Kidney (tissue), 14 donors: ENCODE measurements around the gene RHBDL2. TPM values are rescaled to one million over a fixed set of nuclear protein-coding genes. Genes with fewer than 3 reads are reported as not detected.

Source experiments
- DNase-seq, 5 donors: peaks; one replicate each; pipeline ENCODE4 v3.0.0-alpha.2; 2013 to 2020
- FAIRE-seq: peaks from 2 replicates; lab custom pipeline; 2012; peaks lifted over from hg19 to GRCh38; lab: Jason Lieb, UNC
- H3K27ac ChIP-seq, 2 donors: one replicate each; pipeline ENCODE4 v1.7.0; 2013; ENCODE audit warnings: low read depth in 2 of 2, low read length in 2 of 2, inconsistent platforms in 1 of 2
- H3K27me3 ChIP-seq: one replicate; pipeline ENCODE4 v1.7.1; 2013; ENCODE audit warnings: low read length, inconsistent platforms; ENCODE audit not compliant: control insufficient read depth, insufficient read depth
- H3K36me3 ChIP-seq, 3 donors: one replicate each; pipeline versions ENCODE4 v1.7.0 to v1.7.1; 2013; ENCODE audit warnings: low read length in 3 of 3, control low read depth in 1 of 3, inconsistent platforms in 1 of 3; ENCODE audit not compliant: insufficient read depth in 3 of 3, control insufficient read depth in 2 of 3
- H3K4me1 ChIP-seq, 3 donors: one replicate each; pipeline versions ENCODE4 v1.7.0 to v1.7.1; 2013; ENCODE audit warnings: low read length in 3 of 3, inconsistent platforms in 1 of 3, low read depth in 1 of 3; ENCODE audit not compliant: control insufficient read depth in 2 of 3, insufficient read depth in 2 of 3
- H3K4me3 ChIP-seq, 3 donors: one replicate each; pipeline versions ENCODE4 v1.7.0 to v1.8.1; 2013; ENCODE audit warnings: low read length in 3 of 3, control low read depth in 1 of 3, inconsistent platforms in 1 of 3
- H3K9ac ChIP-seq, 3 donors: one replicate each; pipeline versions ENCODE4 v1.7.0 to v1.7.1; 2013; ENCODE audit warnings: low read length in 3 of 3, control low read depth in 1 of 3, inconsistent platforms in 1 of 3
- H3K9me3 ChIP-seq, 3 donors: one replicate each; pipeline versions ENCODE4 v1.7.0 to v1.7.1; 2013; ENCODE audit warnings: low read length in 3 of 3, control low read depth in 1 of 3, inconsistent platforms in 1 of 3; ENCODE audit not compliant: control insufficient read depth in 2 of 3, insufficient read depth in 1 of 3
- CTCF ChIP-seq: IDR thresholded peaks from 3 replicates; pipeline ENCODE4 v1.5.1; 2012; ENCODE audit warnings: mild to moderate bottlenecking, moderate library complexity, borderline replicate concordance; ENCODE audit not compliant: insufficient read depth; ENCODE audit errors: extremely low read depth
- intact Hi-C: fragments of 100-400 bp; cut with DNase I; formaldehyde crosslinking; loops from one replicate; pipeline ENCODE4 v1.11.1; 2022
- polyA plus RNA-seq: library from polyadenylated mRNA; stranded (reverse); fragments of 350-450 nt; fragmentation: Illumina TruSeq; extraction: RNeasy Lipid Tissue Mini Kit (QIAGEN cat#74804); gene quantifications from one replicate; pipeline ENCODE4 v1.2.3, GENCODE V29; 2014; ENCODE audit warnings: low read depth, low replicate concordance; ENCODE audit not compliant: insufficient read depth
- total RNA-seq: library from RNA; stranded (reverse); fragmentation: NEBNext Ultra II Directional; extraction: Animal tissue kit (Norgen Biotek cat#: 25700); gene quantifications from one replicate; pipeline ENCODE4 v1.2.1, GENCODE V29; 2021
- donor health status: control.
- donor health status: control.
- donor health status: control.
- donor health status: control.
- donor health status: control.
- donor health status: DM: yes; HTN: yes; CAD: no.
- donor health status: Normal renal cell carcinoma (clear cell type).

RHBDL2 gene
- total and polyA plus RNA-seq, 2 donors from 2014 or later, result 0.34 to 2.1 TPM

DNA sequence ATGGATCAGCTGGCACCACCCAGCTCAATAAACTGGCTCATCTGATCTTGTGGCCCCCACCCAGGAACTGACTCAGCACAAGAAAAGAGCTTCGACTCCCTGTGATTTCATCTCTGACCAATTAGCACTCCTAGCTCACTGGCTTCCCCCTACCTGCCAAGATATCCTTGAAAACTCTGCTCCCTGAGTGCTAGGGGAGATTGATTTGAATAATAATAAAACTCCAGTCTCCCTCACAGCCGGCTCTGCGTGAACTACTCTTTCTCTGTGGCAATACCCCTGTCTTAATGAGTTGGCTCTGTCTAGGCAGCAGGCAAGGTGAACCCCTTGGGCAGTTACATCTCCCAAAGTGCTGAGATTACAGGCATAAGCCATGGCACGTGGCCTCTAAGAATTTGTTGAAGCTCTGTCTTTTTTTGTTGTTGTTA is 11.8 kb upstream of the RHBDL2 start:
- Histone ChIP-seq H3K36me3 (no peaks in the 10 kb centered on the region), H3K4me3 (no peak overlapping the region), H3K9ac (no peak overlapping the region), H3K27ac (no peak overlapping the region), H3K4me1 (no peaks in the 10 kb centered on the region), H3K9me3 (no peaks in the 10 kb centered on the region), H3K27me3 (no peaks in the 10 kb centered on the region)
- no peak for DNase-seq
- no peak for TF ChIP-seq CTCF
- no peak for FAIRE-seq
- intact Hi-C loops, result no loop called here

DNA sequence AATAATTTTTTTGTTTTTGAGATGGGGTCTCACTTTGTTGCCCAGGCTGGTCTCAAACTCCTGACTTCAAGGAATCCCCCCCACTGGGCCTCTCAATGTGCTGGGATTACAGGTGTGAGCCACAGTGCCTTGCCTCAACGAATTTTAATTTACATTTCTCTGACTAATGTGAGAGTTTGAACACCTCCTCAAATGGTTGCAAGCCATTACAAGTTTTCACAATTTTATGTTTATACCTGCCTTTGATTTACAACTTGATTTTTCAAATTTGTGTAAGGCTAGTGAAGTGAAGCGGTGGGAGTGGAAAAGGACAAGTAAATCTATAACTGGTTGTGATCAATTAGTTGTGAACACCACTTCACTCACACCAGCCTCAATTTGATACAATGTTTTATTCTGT is 8.9 kb upstream of the RHBDL2 start:
- Histone ChIP-seq H3K27ac (no peak overlapping the region), H3K9ac (peak overlapping the region in 1 of 3 donors; percentile 10), H3K36me3 (no peaks in the 10 kb centered on the region), H3K4me1 (no peaks in the 10 kb centered on the region), H3K27me3 (no peaks in the 10 kb centered on the region), H3K9me3 (no peaks in the 10 kb centered on the region), H3K4me3 (no peak overlapping the region)
- FAIRE-seq (no peak), DNase-seq (no peak)
- no peak for TF ChIP-seq CTCF
- intact Hi-C loops, result no loop called here

- Histone ChIP-seq H3K9me3 (no peaks in the 10 kb centered on the region), H3K36me3 (no peaks in the 10 kb centered on the region), H3K4me3 (no peak overlapping the region), H3K4me1 (peaks cover 0 to 3% (median 0%) of the 10 kb centered on the region in 3 donors), H3K27ac (no peak overlapping the region), H3K9ac (no peak overlapping the region), H3K27me3 (no peaks in the 10 kb centered on the region)
- TF ChIP-seq CTCF, result no peak
- DNase-seq (no peak), FAIRE-seq (no peak)
- intact Hi-C loops, result no loop called here
Measured at GRCh38 chr1:38944547-38944946, 2.9 kb upstream of the RHBDL2 start.

DNA sequence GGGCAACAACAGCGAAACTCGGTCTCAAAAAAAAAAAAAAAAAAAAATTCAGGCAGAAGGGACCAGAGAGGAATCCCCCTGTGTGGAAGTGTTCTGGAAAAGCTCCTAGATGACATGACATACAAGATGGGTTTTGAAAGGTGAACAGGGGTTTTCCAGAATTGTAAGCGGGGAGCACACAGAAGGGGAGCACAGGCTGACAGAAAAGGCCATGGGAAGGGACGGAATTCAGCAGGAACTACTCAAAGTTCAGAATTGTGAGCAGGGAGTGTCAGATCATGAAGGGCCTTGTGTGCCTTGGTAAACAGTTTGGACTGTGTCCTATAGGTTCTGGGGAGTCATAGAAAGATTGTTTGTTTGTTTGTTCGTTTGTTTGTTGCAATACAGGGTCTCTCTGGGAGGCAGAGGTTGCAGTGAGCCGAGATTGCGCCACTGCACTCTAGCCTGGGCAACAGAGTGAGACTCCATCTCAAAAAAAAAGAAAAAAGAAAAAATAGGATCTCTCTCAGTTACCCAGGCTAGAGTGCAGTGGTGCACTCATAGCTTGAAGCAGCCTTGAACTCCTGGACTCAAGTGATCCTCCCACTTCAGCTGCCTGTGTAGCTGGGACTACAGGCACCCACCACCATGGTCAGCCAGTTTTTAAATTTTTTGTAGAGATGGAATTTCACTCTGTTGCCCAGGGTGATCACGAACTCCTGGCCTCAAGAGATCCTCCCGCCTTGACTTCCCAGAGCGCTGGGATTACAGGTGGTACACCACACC is 1.2 kb upstream of the RHBDL2 start:
- intact Hi-C loops, result no loop called here
- no peak overlapping the region for H3K4me3 ChIP-seq
- FAIRE-seq, result no peak
- no peaks in the 10 kb centered on the region for H3K36me3 ChIP-seq
- peaks cover 0 to 3% (median 0%) of the 10 kb centered on the region in 3 donors for H3K4me1 ChIP-seq
- TF ChIP-seq CTCF, result no peak
- H3K27me3 ChIP-seq, result no peaks in the 10 kb centered on the region
- no peak overlapping the region for H3K9ac ChIP-seq
- no peak overlapping the region for H3K27ac ChIP-seq
- DNase-seq, result no peak
- H3K9me3 ChIP-seq, result no peaks in the 10 kb centered on the region
